Keratinocyte (primary cell): ENCODE measurements around the gene GLDN. TPM values are rescaled to one million over a fixed set of nuclear protein-coding genes. Genes with fewer than 3 reads are reported as not detected.

ENCODE experiments used
- DNase-seq: peaks from one replicate; pipeline ENCODE4 v3.0.0-alpha.2; 2011; ENCODE audit warnings: low read depth, missing footprints, low spot score
- FAIRE-seq: peaks from 2 replicates; lab custom pipeline; 2011; peaks lifted over from hg19 to GRCh38; lab: Jason Lieb, UNC
- H2AFZ ChIP-seq: 2 replicates; pipeline ENCODE4 v1.6.0; 2012; ENCODE audit warnings: low read length, control low read depth, inconsistent platforms; ENCODE audit not compliant: control insufficient read depth
- H3K27ac ChIP-seq: 2 replicates; pipeline ENCODE4 v1.5.1; 2011; ENCODE audit warnings: low read length; ENCODE audit not compliant: control insufficient read depth, insufficient read depth
- H3K27me3 ChIP-seq: 3 replicates; pipeline ENCODE4 v1.6.0; 2011; ENCODE audit warnings: low read length; ENCODE audit not compliant: control insufficient read depth, insufficient read depth; ENCODE audit errors: extremely low read depth
- H3K36me3 ChIP-seq, 2 experiments: 2 replicates in 1 of 2; 3 replicates in 1 of 2; pipeline ENCODE4 v1.5.1; 2011; ENCODE audit warnings: low read length in 2 of 2, mild to moderate bottlenecking in 1 of 2; ENCODE audit not compliant: control insufficient read depth in 2 of 2, insufficient read depth in 2 of 2; ENCODE audit errors: extremely low read depth in 1 of 2
- H3K4me1 ChIP-seq: 3 replicates; pipeline ENCODE4 v1.5.1; 2011; ENCODE audit warnings: low read length; ENCODE audit not compliant: control insufficient read depth, insufficient read depth; ENCODE audit errors: extremely low read depth
- H3K4me2 ChIP-seq: 3 replicates; pipeline ENCODE4 v1.6.0; 2011; ENCODE audit warnings: low read depth, low read length; ENCODE audit not compliant: control insufficient read depth, insufficient read depth; ENCODE audit errors: extremely low read depth
- H3K4me3 ChIP-seq, 3 experiments: fragments of 200-600 bp in 1 of 3; sonication (generic) in 1 of 3; 2 replicates in 2 of 3; 3 replicates in 1 of 3; pipeline ENCODE4 v1.5.1; 2011 to 2016; ENCODE audit warnings: low read length in 3 of 3, mild to moderate bottlenecking in 3 of 3, control low read depth in 2 of 3, inconsistent platforms in 1 of 3, low read depth in 1 of 3, mixed read lengths in 1 of 3, mixed run types in 1 of 3, moderate library complexity in 1 of 3; ENCODE audit not compliant: control insufficient read depth in 2 of 3, insufficient read depth in 2 of 3; ENCODE audit errors: extremely low read depth in 1 of 3
- H3K79me2 ChIP-seq: 2 replicates; pipeline ENCODE4 v1.6.0; 2012; ENCODE audit warnings: low read length; ENCODE audit not compliant: control insufficient read depth, insufficient read depth
- H3K9ac ChIP-seq: 3 replicates; pipeline ENCODE4 v1.6.0; 2011; ENCODE audit warnings: low read length; ENCODE audit not compliant: control insufficient read depth, insufficient read depth; ENCODE audit errors: extremely low read depth
- H3K9me1 ChIP-seq: 3 replicates; pipeline ENCODE4 v1.6.0; 2011; ENCODE audit warnings: low read length; ENCODE audit not compliant: control insufficient read depth, insufficient read depth; ENCODE audit errors: extremely low read depth
- H3K9me3 ChIP-seq: 2 replicates; pipeline ENCODE4 v1.5.1; 2012; ENCODE audit warnings: low read depth, low read length; ENCODE audit not compliant: control insufficient read depth
- H4K20me1 ChIP-seq: 3 replicates; pipeline ENCODE4 v1.6.0; 2011; ENCODE audit warnings: low read length; ENCODE audit not compliant: control insufficient read depth, insufficient read depth; ENCODE audit errors: extremely low read depth
- EZH2 ChIP-seq: IDR thresholded peaks from one replicate; pipeline ENCODE4 v1.6.1; 2012; ENCODE audit warnings: inconsistent platforms, mild to moderate bottlenecking, low read length, moderate library complexity
- dilution Hi-C: fragments of 300-500 bp; cut with MboI; formaldehyde crosslinking; loops from one replicate; pipeline ENCODE4 v1.7.0; 2020; ENCODE audit warnings: low sequenced_read_pairs; ENCODE audit not compliant: extremely low pct_ligation_motif_present
- polyA plus RNA-seq, 5 experiments: library from polyadenylated mRNA; depleted of rRNA in 3 of 5; stranded (reverse) in 3 of 5; stranded (forward) in 1 of 5; unstranded in 1 of 5; fragments of >200 nt; gene quantifications; 1 replicate in 1 of 5; 2 replicates in 3 of 5; 3 replicates in 1 of 5; pipeline versions ENCODE4 v1.2.1 to v1.2.3, GENCODE V29; 2011 to 2012; ENCODE audit warnings: missing spikeins in 2 of 5, low read depth in 1 of 5, low replicate concordance in 1 of 5
- TF ChIP-seq, protein P1 (sequence below), 3 experiments: IDR thresholded peaks in 1 of 3; conservative IDR thresholded peaks in 1 of 3; optimal IDR thresholded peaks in 1 of 3; 2 replicates in 2 of 3; 3 replicates in 1 of 3; pipeline versions ENCODE3 to v1.5.1; 2011; ENCODE audit warnings: low read length in 3 of 3, mild to moderate bottlenecking in 3 of 3, moderate library complexity in 2 of 3, control low read depth in 1 of 3, inconsistent platforms in 1 of 3; ENCODE audit not compliant: insufficient read depth in 2 of 3; ENCODE audit errors: extremely low read depth in 1 of 3

GLDN gene
- polyA plus RNA-seq, 1 donor (not counting 4 experiments of a cell fraction or from before 2014, with no cell fraction given): 0.09 TPM

GRCh38 chr15:51323749-51324148 is 17.7 kb upstream of the GLDN start:
- no peaks in the 10 kb centered on the region for H3K36me3 ChIP-seq
- H3K27ac ChIP-seq: no peak overlapping the region
- H3K4me2 ChIP-seq: no peak overlapping the region
- H3K79me2 ChIP-seq: no peaks in the 10 kb centered on the region
- dilution Hi-C loops: no loop called here
- no peak for DNase-seq
- no peaks in the 10 kb centered on the region for H3K9me1 ChIP-seq
- no peaks in the 10 kb centered on the region for H4K20me1 ChIP-seq
- H3K27me3 ChIP-seq: peaks cover 3% of the 10 kb centered on the region
- no peaks in the 10 kb centered on the region for H3K9me3 ChIP-seq
- H2AFZ ChIP-seq: no peak overlapping the region
- no peak for FAIRE-seq
- H3K4me3 ChIP-seq: no peak overlapping the region
- TF ChIP-seq, protein P1, sequence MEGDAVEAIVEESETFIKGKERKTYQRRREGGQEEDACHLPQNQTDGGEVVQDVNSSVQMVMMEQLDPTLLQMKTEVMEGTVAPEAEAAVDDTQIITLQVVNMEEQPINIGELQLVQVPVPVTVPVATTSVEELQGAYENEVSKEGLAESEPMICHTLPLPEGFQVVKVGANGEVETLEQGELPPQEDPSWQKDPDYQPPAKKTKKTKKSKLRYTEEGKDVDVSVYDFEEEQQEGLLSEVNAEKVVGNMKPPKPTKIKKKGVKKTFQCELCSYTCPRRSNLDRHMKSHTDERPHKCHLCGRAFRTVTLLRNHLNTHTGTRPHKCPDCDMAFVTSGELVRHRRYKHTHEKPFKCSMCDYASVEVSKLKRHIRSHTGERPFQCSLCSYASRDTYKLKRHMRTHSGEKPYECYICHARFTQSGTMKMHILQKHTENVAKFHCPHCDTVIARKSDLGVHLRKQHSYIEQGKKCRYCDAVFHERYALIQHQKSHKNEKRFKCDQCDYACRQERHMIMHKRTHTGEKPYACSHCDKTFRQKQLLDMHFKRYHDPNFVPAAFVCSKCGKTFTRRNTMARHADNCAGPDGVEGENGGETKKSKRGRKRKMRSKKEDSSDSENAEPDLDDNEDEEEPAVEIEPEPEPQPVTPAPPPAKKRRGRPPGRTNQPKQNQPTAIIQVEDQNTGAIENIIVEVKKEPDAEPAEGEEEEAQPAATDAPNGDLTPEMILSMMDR (optimal IDR thresholded peaks at IDR 0.05 in 1 of 3, IDR thresholded peaks at IDR 0.05 in 1 of 3, conservative IDR thresholded peaks at IDR 0.05 in 1 of 3; ENCODE audit: extremely low read depth in 1 of 3, insufficient read depth in 2 of 3, low read length in 3 of 3): no peak
- TF ChIP-seq EZH2: no peak
- H3K9ac ChIP-seq: no peak overlapping the region
- H3K4me1 ChIP-seq: no peaks in the 10 kb centered on the region

DNA sequence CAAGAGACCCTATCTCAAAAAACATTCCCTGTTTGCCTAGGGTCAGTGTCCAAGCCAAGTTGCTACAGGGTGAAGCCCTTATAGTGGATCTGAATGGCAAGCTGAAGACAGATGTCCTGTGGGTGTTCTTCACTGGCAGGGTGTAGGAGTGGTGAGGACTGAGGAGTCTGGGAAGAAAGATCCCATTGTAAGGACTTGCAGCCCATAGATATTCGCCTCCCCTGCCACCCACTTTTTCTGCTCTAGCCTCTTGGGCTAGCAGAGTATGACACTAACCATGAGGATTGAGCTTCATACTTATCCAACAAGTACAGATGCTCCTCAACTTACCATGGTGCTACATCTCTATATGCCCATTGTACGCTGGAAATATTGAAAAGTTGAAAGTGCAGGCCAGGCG is 16.3 kb upstream of the GLDN start:
- no peaks in the 10 kb centered on the region for H3K4me1 ChIP-seq
- H3K4me3 ChIP-seq: no peak overlapping the region
- H3K36me3 ChIP-seq: no peaks in the 10 kb centered on the region
- H3K9me1 ChIP-seq: no peaks in the 10 kb centered on the region
- TF ChIP-seq, protein P1 (optimal IDR thresholded peaks at IDR 0.05 in 1 of 3, IDR thresholded peaks at IDR 0.05 in 1 of 3, conservative IDR thresholded peaks at IDR 0.05 in 1 of 3; ENCODE audit: extremely low read depth in 1 of 3, insufficient read depth in 2 of 3, low read length in 3 of 3): no peak
- TF ChIP-seq EZH2: no peak
- dilution Hi-C loops: no loop called here
- FAIRE-seq (no peak), DNase-seq (no peak)
- no peaks in the 10 kb centered on the region for H3K9me3 ChIP-seq
- no peak overlapping the region for H3K9ac ChIP-seq
- H3K27me3 ChIP-seq: peaks cover 3% of the 10 kb centered on the region
- no peaks in the 10 kb centered on the region for H4K20me1 ChIP-seq
- no peak overlapping the region for H3K27ac ChIP-seq
- H3K79me2 ChIP-seq: no peaks in the 10 kb centered on the region
- no peak overlapping the region for H2AFZ ChIP-seq
- H3K4me2 ChIP-seq: no peak overlapping the region
